Measurements from ENCODE around the gene TLK1.
"Not testable (repeated sequence)": the region's sequence is repeated elsewhere in the genome, so short reads cannot be mapped to it uniquely, and the experiment has no call there.

TLK1 gene

GRCh38 chr2:171146071-171146470, 14.6 kb downstream of the TLK1 start:
- DNase-seq (ENCODE audit: extremely low read depth in 1 of 2, low read depth in 1 of 2) = no peak

GRCh38 chr2:171143670-171144062, 17.0 kb downstream of the TLK1 start:
- DNase-seq (ENCODE audit: extremely low read depth in 1 of 2, low read depth in 1 of 2) = no peak

GRCh38 chr2:171142398-171142797, 18.3 kb downstream of the TLK1 start:
- DNase-seq (ENCODE audit: extremely low read depth in 1 of 2, low read depth in 1 of 2) = no peak

GRCh38 chr2:171141320-171141719, 19.4 kb downstream of the TLK1 start:
- no peak for DNase-seq (ENCODE audit: extremely low read depth in 1 of 2, low read depth in 1 of 2)

GRCh38 chr2:171139860-171140259, 20.8 kb downstream of the TLK1 start:
- DNase-seq (ENCODE audit: extremely low read depth in 1 of 2, low read depth in 1 of 2) = no peak

GRCh38 chr2:171136024-171136423, 24.7 kb downstream of the TLK1 start:
- no peak for DNase-seq (ENCODE audit: extremely low read depth in 1 of 2, low read depth in 1 of 2)

GRCh38 chr2:171134624-171135230, 26.0 kb downstream of the TLK1 start:
- no peak for DNase-seq (ENCODE audit: extremely low read depth in 1 of 2, low read depth in 1 of 2)

- no peak for DNase-seq (ENCODE audit: extremely low read depth in 1 of 2, low read depth in 1 of 2)
Observed at GRCh38 chr2:171132086-171132485, 28.6 kb downstream of the TLK1 start.

GRCh38 chr2:171128461-171128860, 32.2 kb downstream of the TLK1 start:
- no peak for DNase-seq (ENCODE audit: extremely low read depth in 1 of 2, low read depth in 1 of 2)

- DNase-seq (ENCODE audit: extremely low read depth in 1 of 2, low read depth in 1 of 2) = no peak
Observed at GRCh38 chr2:171124541-171124940, 36.2 kb downstream of the TLK1 start.

- DNase-seq (ENCODE audit: extremely low read depth in 1 of 2, low read depth in 1 of 2) = no peak
Observed at GRCh38 chr2:171109571-171109970, 51.1 kb downstream of the TLK1 start.

GRCh38 chr2:171109020-171109419, 51.7 kb downstream of the TLK1 start:
- DNase-seq (ENCODE audit: extremely low read depth in 1 of 2, low read depth in 1 of 2) = no peak

- DNase-seq (ENCODE audit: extremely low read depth in 1 of 2, low read depth in 1 of 2) = no peak
Observed at GRCh38 chr2:171107803-171108202, 52.9 kb downstream of the TLK1 start.

- no peak for DNase-seq (ENCODE audit: extremely low read depth in 1 of 2, low read depth in 1 of 2)
Observed at GRCh38 chr2:171104379-171104778, 56.3 kb downstream of the TLK1 start.

- DNase-seq (ENCODE audit: extremely low read depth in 1 of 2, low read depth in 1 of 2) = no peak
Observed at GRCh38 chr2:171102802-171103201, 57.9 kb downstream of the TLK1 start.

- no peak for DNase-seq (ENCODE audit: extremely low read depth in 1 of 2, low read depth in 1 of 2)
Observed at GRCh38 chr2:171100370-171100769, 60.3 kb downstream of the TLK1 start.

GRCh38 chr2:171098607-171099006, 62.1 kb downstream of the TLK1 start:
- DNase-seq (ENCODE audit: extremely low read depth in 1 of 2, low read depth in 1 of 2) = no peak

GRCh38 chr2:171095014-171095582, 65.6 kb downstream of the TLK1 start:
- DNase-seq (ENCODE audit: extremely low read depth in 1 of 2, low read depth in 1 of 2) = no peak

GRCh38 chr2:171091517-171091916, 69.2 kb downstream of the TLK1 start:
- DNase-seq (ENCODE audit: extremely low read depth in 1 of 2, low read depth in 1 of 2) = not testable (repeated sequence)

- no peak for DNase-seq (ENCODE audit: extremely low read depth in 1 of 2, low read depth in 1 of 2)
Observed at GRCh38 chr2:171089489-171089888, 71.2 kb downstream of the TLK1 start.

- no peak for DNase-seq (ENCODE audit: extremely low read depth in 1 of 2, low read depth in 1 of 2)
Observed at GRCh38 chr2:171088057-171088834, 72.4 kb downstream of the TLK1 start.

GRCh38 chr2:171087547-171087946, 73.1 kb downstream of the TLK1 start:
- DNase-seq (ENCODE audit: extremely low read depth in 1 of 2, low read depth in 1 of 2) = no peak

Measured in stimulated activated CD8-positive, alpha-beta memory T cell treated with anti-CD3 and anti-CD28 coated beads, Interleukin-7, amount 100 ng/mL, for 48 hours (primary cell).